Activated T-helper 1 cell treated with Interleukin-2 at 50 U/mL for 16 hours (primary cell): ENCODE data around the gene PFAS.

Experiments used
- DNase-seq: peaks from one replicate; pipeline ENCODE4 v3.0.0-alpha.2; 2020; ENCODE audit warnings: low read depth

PFAS gene

DNA sequence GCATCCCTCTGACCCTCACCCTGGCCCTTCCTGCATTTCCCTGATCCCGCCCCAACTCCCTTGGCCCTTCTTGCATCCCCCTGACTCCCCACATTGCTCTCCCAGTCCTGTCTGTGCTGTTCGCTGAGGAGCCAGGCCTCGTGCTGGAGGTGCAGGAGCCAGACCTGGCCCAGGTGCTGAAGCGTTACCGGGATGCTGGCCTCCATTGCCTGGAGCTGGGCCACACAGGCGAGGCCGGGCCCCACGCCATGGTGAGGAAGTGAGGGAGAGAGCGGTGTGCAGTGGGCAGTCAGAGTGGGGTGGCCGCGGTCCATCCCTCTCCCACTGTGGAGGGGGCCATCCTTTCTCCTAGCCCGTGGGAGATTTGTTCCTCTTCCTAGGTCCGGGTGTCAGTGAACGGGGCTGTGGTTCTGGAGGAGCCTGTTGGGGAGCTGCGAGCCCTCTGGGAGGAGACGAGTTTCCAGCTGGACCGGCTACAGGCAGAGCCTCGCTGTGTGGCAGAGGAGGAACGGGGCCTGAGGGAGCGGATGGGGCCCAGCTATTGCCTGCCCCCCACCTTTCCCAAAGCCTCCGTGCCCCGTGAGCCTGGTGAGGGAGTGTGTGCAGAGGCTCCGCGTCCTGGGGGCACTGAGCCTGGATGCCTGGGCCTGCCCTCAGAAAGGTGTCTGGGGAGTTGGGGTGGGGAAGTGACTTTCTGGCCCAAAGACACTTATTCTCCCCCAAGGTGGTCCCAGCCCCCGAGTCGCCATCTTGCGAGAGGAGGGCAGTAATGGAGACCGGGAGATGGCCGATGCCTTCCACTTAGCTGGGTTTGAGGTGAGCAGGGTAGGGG is 17.8 kb downstream of the PFAS start:
- DNase-seq = no peak

DNA sequence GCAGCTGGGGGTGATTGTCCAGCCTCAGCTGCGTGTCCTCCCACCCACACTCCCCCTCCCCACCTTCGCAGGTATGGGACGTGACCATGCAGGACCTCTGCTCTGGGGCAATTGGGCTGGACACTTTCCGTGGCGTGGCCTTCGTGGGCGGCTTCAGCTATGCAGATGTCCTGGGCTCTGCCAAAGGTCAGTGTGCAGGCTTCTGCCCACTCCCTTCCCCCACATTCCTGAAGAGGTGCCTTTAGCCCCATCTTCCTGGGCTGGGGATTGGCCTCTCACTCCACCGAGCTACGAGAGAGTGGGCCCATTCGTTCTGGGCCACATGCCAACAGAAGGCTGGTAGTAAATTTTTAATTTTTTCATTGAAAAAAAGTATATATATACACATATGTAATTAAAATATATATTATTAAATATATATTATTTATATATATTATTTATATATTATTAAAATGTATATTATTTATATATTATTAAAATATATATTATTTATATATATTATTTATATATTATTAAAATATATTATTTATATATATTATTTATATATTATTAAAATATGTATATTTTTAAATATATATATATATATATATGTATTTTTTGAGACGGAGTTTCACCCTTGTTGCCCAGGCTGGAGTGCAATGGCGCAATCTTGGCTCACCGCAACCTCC is 18.5 kb downstream of the PFAS start:
- no peak for DNase-seq

DNA sequence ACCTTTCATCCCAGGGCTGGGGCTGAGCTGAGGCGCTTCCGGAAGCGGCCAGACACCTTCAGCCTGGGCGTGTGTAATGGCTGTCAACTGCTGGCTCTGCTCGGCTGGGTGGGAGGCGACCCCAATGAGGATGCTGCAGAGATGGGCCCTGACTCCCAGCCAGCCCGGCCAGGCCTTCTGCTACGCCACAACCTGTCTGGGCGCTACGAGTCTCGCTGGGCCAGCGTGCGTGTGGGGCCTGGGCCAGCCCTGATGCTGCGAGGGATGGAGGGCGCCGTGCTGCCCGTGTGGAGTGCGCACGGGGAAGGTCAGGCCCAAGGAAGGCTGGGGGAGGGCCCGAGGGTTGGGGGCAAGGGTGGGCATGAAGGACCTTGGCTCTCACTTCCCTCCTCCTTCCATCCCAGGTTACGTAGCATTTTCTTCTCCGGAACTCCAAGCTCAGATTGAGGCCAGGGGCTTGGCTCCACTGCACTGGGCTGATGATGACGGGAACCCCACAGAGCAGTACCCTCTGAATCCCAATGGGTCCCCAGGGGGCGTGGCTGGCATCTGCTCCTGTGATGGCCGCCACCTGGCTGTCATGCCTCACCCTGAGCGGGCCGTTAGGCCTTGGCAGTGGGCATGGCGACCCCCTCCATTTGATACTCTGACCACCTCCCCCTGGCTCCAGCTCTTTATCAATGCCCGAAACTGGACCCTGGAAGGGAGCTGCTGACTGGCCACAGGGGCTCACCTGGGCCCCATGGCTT is 19.6 kb downstream of the PFAS start:
- no peak for DNase-seq

DNA sequence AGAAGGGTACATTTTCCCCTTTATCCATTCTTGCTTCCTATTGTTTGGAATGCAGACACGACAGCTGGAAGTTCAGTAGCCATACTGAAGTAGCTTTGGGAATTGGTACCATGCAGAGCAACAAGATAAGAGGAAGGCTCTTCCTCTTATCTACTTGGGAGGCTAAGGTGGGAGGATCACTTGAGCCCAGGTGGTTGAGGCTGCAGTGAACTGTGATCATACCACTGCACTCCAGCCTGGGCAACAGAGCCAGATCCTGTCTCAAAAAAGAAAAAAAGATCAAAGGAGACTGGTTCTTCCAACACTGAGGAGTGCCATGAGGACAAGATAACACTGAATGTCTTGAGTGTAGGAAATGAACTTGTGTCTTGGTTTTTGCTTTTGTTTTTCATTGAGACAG is 23.3 kb downstream of the PFAS start:
- no peak for DNase-seq

DNA sequence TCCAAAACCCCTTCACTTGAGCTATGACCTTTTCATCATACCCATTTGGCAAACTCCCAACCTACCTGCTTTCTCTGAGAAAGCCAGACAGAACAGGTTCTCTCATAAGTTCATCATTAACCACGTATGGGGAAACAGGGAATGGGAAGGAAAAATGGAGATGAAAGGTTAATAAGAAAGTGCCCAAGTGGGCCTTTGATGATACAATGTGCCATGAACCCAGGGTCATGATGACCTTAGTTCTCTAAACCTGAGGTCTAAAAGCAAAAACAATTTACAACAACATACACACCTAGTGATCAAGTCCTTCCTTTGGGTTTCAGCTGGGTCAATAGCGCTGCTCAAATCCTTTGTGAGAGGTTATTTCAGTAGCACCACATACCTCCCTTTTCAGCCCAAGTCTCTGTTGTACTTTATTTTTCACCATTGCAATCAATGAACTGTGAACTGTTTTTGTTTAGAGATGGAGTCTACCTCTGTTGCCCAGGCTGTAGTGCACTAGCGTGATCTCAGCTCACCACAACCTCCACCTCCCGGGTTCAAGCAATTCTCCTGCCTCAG is 24.9 kb downstream of the PFAS start:
- no peak for DNase-seq

DNA sequence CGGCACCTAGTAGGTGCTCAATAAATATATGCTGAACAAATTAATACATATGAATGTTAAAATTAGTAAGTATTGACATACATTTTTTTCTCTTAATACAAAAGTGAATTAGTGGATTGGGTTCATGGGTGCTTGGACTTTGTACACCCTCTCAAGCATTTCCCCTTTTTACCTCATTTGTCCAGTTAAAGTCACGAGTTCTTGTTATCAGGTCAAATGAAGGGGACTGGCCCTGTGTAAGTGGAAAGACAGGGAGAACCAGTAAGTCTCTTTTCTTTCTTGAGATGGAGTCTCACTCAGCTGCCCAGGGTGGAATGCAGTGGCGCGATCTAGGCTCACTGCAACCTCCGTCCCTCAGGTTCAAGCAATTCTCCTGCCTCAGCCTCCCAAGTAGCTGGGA is 25.7 kb downstream of the PFAS start:
- no peak for DNase-seq

DNA sequence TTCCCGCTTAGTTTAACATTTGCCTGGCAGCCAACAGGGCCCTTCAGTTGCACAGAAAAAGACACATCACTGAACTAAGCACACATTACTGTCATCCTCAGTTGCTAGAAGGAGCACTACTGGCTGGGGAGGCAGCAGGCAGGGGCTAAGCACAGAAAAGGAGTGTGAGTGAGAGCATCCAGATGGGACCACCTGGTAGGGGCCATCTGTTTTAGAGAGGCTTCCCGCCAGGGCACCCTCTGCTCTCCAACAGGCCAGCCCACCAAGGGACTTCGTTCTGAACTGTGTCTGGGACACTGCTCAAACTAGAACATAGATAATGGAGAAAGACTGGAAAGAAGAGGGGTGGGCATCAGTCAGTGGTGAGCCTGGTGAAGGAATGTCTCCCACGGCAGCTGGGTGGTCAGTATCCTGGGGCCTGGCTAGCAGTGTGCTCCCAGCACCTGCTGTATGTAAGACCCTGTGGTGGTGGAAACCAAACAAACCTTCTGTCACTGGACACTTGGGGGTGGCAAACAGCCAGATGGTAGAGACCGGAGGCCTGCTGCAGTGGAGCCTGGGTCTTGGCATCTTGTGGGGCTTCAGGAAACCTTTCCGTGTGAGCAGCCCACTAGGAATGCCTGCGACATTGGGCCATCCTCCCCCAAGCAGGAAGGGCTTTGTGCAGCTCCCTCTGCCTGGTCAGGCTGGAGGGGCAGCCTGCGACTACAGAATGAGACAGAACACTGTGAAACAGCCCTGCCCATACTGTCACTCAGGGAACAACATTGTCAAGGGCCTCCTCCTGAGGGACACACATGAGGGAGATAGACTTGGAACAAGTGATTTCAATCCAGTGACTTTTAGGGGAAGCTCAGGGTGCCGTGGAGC is 26.6 kb downstream of the PFAS start:
- no peak for DNase-seq

DNA sequence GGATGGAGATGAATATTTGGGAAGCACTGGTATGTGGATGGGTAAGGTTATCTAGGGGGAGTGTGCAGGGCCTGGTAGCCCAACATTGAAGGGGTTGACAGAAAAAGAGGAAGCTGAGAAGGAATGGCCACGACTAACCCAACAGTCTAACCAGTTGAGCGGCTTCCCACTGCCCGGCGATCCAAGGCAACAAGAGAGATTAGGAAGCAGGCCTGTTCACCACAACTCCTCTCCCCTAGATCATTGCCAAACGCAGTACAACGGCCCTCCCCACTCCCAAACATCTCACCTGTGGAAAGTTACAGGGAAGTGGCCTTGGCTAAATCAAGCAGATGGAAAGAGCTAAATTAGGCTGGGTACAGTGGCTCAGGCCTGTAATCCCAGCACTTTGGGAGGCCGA is 28.2 kb downstream of the PFAS start:
- no peak for DNase-seq

DNA sequence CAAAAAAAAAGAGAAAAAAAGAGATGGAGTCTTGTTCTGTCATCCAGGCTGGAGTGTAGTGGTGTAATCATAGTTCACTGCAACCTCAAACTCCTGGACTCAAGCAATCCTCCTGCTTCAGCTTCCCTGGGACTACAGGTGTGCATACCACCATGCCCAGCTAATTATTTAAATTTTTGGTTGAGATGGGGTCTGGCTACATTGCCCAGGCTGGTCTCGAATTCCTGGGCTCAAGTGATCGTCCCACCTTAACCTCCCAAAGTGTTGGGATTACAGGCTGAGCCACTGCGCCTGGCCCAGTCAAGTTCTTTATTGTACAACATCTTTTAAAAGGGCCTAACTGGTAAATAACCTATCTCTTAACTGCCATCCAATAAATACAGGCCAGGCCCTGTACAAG is 33.3 kb downstream of the PFAS start:
- no peak for DNase-seq

DNA sequence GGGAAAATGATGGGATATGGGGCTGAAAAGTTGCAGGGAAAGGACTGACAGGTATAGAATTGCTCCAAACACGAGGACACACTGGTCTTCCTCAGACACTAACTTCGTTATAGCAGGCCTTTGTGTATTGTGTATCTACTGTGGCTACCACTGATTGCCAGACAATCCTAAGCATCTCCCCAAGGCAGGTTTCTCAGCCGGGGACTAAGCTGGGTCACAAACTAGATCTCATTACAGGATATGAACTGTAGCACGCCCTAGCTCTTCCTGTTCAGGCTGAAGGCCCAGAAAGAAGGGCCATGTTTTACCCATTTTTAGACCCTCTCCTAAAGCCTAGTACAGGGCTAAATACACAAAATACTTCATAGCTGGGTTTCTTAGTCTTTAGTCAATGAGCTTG is 34.3 kb downstream of the PFAS start:
- DNase-seq = no peak

DNA sequence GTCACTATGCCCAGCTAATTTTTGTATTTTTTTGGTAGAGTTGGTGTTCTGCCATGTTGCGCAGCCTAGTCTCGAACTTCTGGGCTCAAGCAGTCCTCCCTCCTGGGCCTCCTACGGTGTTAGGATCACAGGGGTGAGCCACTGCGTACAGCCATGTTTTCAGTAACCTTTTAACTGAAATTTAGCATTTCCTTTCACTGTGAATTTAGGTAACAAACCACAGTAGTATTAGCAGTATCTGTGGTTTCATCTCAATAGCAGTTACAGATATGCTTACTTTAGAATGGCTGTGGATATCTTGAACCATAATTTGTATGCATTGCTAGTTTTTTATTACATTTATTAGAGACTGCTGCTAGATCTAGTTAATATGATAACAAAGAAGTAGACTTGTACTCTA is 35.0 kb downstream of the PFAS start:
- DNase-seq = no peak

DNA sequence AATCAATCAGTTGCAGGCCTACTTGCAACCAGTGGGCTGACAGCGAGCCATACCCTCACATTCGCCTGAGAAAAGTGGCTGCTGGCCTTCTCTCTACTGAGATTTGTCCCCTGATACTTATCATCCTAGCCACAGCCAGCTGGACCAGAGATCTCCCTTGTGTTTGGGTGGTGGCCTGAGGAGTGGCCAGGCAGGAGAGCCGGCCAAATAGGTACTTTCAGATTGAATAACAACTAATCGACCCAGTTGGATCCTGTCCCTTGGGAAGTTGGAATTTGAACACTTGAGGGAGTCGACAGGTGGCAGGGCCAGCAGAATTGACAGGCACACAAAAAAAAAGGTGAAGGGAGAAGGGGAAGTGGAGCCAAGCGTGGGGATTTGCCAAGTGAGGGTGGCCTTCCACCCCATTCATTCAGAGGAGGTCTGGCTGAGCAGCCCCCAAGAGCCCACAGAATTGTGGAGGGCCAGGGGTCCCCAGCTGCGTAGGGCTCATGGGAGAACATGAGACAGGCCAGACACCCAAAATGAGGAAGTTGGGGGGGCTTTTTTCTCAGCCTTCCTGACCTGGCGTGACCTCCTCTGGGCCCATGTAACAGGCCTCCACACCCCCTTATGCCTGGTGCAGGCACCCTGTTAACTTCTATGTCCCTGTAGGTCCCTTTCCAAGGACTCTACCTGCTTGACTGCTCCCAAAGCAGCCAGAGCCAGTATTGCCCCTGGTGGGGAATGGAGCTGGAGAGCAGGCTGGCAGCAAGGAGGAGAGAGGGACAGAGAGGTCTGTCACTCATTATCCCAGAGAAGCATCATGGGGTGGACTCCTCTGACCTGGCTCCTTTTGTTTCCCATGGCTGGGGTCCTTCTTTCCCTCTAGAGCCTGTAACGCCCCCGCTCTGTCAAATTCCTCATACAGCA is 36.4 kb downstream of the PFAS start:
- DNase-seq = no peak

DNA sequence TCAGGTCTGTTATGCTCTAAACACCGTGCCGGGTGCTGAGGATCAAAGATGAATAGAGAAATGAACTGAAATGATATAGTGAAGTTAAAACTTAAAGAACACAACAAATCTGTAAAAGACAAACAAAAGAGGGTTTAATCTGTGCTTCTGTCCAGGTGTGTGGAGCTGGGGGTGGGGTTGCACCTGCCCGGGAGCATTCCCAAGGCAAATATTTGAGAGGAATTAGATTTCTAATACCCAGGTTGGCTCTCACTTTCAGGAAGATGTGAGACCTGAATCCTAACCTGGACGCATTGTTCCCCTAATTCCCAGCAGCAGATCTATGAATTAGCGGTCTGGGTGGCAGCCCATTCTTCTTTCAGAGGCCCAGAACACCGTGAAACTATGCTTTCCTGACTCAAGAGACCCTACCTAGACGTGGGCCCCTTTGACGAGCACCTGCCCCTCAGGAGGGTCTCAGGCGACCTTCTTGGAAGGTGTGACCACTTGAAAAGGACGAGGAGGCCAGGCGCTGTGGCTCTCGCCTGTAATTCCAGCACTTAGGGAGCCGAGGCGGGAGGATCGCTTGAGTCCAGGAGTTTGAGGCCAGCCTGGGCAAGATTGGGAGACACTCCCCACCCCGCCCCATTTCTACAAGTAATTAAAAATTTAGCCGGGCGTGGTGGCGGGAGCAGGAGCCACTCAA is 38.7 kb downstream of the PFAS start:
- DNase-seq = no peak

DNA sequence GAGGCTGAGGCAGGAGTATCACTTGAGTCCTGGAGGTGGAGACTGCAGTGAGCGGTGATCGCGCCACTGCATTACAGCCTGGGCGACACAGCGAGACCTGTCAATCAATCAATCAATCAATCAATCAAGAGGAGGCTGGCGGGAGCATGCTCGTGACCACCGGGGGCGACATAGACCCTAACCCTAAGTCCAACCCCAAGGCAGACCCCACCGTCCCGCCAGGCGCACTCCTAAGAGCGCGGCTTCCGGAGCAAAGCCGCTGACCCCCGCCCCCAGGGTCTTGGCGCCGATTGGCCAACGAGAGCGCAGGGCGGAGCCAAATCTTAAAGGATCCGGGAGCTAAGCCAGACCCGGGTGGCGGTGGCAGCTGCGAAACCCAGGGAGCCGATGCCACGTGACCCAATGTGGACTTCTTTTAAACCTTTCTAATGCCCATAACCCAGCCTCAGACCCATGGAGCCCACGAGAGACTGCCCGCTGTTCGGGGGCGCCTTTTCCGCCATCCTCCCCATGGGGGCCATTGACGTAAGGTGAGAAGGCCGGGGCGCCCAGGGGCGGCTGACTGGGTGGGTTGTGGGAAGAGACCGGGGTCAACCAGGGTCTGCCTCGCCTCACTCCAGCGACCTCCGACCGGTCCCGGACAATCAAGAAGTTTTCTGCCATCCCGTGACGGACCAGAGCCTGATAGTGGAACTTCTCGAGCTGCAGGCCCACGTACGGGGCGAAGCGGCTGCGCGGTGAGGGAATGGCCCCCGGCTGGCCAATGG is 39.4 kb downstream of the PFAS start, which contains the start of gene RANGRF:
TSS of gene RANGRF (plus strand) at position 335 of the 767 bp plus-strand sequence. CDS start at position 454, 119 bp downstream.
- DNase-seq = peak; percentile 72

DNA sequence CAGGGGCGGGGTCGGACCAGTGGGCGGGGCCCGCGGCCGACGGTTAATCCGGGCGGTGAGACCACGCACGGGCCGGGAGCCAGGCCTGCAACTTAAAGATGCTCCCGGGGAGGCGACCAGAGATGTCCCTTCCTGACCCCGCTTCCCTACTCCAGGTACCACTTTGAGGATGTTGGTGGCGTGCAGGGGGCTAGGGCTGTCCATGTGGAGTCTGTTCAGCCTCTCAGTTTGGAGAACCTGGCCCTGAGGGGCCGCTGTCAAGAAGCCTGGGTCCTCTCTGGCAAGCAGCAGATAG is 40.0 kb downstream of the PFAS start:
- no peak for DNase-seq

DNA sequence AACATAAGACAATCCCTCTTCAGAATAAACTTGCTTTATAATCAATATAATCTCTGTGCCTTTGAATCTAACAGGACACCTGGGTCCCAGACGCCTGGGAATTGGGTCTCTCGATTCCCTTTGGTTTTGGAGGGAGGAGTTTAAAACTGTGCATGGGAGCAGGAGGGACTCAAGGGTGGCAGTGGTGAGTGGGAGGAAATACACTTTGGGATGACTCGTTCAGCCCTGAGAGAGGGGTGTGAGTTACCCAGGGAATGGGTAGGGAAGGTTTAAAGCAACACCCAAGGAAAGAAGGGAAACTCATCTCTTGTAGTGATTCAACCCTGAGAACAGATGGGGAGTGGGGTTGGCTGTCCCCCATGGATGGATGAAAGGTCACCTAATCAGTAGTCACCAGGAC is 41.0 kb downstream of the PFAS start:
- DNase-seq = no peak

DNA sequence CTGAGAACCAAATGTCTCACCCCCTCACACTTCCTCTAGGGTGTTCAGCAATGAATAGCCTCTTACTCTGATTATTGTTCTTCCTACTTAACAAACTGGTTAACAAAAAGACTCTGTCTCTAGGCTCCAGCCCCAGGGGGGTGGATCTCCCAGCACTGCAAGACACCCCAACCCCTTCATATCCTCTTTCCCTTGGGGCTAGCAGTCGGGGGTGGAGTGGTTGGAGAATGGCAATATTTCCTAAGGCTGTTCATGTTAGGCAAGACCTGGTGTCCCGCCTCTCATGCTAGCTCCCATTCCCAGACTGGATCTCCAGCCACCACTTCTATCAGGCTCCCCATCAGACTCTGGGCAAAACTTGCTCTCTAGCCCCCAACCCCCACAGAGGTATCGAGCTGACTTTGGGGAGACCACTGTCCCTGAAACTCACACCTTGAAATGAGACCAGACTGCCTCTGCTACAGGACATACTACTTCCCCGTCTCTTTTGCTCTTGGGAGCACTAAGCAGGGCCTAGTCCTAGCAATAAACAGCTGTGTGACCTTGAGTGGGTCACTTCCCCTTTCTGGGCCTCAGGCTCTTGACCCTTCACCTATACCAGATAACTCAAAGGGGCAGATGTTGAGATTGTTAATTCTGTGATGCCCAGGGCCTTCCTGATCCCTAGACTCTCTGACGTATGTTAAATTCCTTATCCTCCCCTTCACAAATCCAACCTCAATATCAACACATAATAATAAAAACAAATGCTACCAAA is 43.7 kb downstream of the PFAS start:
- no peak for DNase-seq

DNA sequence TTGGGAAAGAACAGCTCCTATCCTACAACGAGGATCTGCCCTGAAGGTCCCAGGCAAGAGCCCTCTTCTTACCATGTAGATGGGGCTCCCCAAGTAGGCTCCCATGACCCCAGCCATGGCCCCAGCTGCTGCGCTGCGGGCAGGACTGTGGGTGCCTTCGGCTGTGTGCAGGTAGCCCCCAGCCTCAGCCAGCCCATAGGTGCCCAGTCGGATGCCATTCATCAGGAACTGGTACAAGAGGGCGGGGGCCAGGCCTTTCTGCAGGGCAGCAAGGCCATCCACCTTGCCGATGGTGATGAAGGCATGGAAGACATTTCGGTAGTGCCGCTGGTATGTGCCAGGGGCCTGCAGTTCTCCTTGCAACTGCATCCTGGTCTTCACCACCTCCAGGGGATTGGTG is 45.3 kb downstream of the PFAS start:
- DNase-seq = no peak
